ENCODE data around the gene CACNB3. TPM values are rescaled to one million over a fixed set of nuclear protein-coding genes. Genes with fewer than 3 reads are reported as not detected.
"Not testable (repeated sequence)": the region's sequence is repeated elsewhere in the genome, so short reads cannot be mapped to it uniquely, and the experiment has no call there.

CACNB3 gene
- total RNA-seq, 1 experiment from 2014 or later, result 7.0 TPM

DNA sequence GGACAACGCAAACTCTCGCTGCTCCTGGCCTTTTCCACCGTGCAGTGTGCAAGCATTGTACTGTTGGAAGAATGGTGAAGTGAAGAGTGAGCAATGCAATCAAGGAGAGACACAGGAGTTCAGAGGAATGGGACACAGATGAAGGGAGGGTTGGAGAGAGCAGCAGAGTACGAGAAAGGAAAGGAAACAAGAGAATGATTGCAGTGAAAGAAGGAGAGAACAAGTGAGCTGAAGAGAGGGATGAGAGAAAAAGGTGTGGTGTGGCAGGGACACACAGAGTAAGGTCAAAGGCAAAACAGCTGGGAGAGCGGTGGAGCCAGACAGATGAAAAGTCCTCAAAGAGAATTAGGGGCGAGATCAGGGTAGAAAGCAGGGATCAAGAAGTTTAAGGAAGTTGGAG is 13.0 kb downstream of the CACNB3 start:
- POLR2A ChIA-PET, result interaction anchor here (1.8 kb wide), 1 partner anchor 20 kb away, joined by 5 read pairs; the partner anchor contains the start of gene DDX23
- Mint-ChIP-seq H3K27me3 (ENCODE audit: insufficient read depth, unreplicated experiment) (no peaks in the 10 kb centered on the region), H3K36me3 (ENCODE audit: insufficient read depth, unreplicated experiment) (peaks cover 75% of the 10 kb centered on the region), H3K4me3 (ENCODE audit: unreplicated experiment) (no peak overlapping the region), H3K4me1 (ENCODE audit: insufficient read depth, unreplicated experiment) (no peaks in the 10 kb centered on the region), H3K27ac (ENCODE audit: low read depth, unreplicated experiment) (no peak overlapping the region), H3K9me3 (ENCODE audit: unreplicated experiment) (no peaks in the 10 kb centered on the region)
- TF ChIP-seq, protein P1, sequence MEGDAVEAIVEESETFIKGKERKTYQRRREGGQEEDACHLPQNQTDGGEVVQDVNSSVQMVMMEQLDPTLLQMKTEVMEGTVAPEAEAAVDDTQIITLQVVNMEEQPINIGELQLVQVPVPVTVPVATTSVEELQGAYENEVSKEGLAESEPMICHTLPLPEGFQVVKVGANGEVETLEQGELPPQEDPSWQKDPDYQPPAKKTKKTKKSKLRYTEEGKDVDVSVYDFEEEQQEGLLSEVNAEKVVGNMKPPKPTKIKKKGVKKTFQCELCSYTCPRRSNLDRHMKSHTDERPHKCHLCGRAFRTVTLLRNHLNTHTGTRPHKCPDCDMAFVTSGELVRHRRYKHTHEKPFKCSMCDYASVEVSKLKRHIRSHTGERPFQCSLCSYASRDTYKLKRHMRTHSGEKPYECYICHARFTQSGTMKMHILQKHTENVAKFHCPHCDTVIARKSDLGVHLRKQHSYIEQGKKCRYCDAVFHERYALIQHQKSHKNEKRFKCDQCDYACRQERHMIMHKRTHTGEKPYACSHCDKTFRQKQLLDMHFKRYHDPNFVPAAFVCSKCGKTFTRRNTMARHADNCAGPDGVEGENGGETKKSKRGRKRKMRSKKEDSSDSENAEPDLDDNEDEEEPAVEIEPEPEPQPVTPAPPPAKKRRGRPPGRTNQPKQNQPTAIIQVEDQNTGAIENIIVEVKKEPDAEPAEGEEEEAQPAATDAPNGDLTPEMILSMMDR (IDR thresholded peaks at IDR 0.05; ENCODE audit: unreplicated experiment), result no peak
- BruUV-seq (replicated peaks), result no TSS peak
- CTCF ChIA-PET, result interaction anchor here (0.6 to 1.4 kb wide), 3 partner anchors 35 to 78 kb away, joined by 3 to 4 read pairs (median 3); a partner anchor contains a TSS
- DNase-seq (ENCODE audit: unreplicated experiment), result no peak
- intact Hi-C loops (cut with micrococcal nuclease), result no loop called here

DNA sequence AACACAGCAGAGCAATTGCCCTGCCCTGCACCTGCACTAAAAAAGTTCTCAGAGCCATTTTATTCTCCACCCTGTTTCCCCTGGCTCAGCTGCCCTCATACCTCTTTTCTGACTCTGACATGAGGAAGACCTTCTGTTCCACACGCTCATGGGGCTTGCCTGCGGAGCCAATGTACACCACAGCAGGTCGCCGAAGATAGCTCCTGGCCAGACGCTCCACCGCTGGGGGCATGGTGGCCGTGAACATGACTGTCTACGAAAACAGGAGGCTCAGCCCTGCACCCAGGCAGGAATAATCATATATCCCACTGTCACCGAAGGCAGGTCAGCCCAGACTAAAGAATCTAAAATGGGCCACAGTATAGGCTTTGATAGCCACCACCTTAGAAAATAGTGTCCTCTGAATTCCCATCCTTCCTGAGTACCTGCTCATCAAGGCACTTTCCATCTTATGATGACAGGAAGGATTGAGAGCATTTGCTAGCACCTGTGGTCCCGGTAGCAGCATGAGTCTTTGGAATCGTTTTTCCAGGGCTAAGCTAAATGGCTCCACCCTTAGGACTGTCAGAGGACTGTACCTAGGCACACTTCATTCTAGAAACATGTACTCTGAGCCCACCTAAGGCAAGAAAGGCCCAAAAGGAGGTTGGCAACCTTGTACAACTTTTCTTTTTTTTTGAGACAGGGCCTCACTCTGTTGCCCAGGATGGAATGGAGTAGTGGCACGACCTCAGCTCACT is 14.2 kb downstream of the CACNB3 start:
- no peaks in the 10 kb centered on the region for H3K4me1 Mint-ChIP-seq (ENCODE audit: insufficient read depth, unreplicated experiment)
- no peaks in the 10 kb centered on the region for H3K27me3 Mint-ChIP-seq (ENCODE audit: insufficient read depth, unreplicated experiment)
- ChIA-PET CTCF (interaction anchor here (0.6 to 0.7 kb wide), 2 partner anchors 20 to 144 kb away, joined by 3 read pairs; no protein-coding TSS in a partner anchor), POLR2A (interaction anchor here (0.6 to 1.8 kb wide), 3 partner anchors 17 to 35 kb away, joined by 3 to 5 read pairs (median 4); partner anchors contain the start of gene DDX23)
- TF ChIP-seq, protein P1 (IDR thresholded peaks at IDR 0.05; ENCODE audit: unreplicated experiment), result no peak
- DNase-seq (ENCODE audit: unreplicated experiment), result no peak
- no TSS peak for BruUV-seq (replicated peaks)
- no peaks in the 10 kb centered on the region for H3K9me3 Mint-ChIP-seq (ENCODE audit: unreplicated experiment)
- intact Hi-C loops (cut with micrococcal nuclease), result no loop called here
- H3K36me3 Mint-ChIP-seq (ENCODE audit: insufficient read depth, unreplicated experiment), result peaks cover 87% of the 10 kb centered on the region
- H3K4me3 Mint-ChIP-seq (ENCODE audit: unreplicated experiment), result no peak overlapping the region
- H3K27ac Mint-ChIP-seq (ENCODE audit: low read depth, unreplicated experiment), result no peak overlapping the region

DNA sequence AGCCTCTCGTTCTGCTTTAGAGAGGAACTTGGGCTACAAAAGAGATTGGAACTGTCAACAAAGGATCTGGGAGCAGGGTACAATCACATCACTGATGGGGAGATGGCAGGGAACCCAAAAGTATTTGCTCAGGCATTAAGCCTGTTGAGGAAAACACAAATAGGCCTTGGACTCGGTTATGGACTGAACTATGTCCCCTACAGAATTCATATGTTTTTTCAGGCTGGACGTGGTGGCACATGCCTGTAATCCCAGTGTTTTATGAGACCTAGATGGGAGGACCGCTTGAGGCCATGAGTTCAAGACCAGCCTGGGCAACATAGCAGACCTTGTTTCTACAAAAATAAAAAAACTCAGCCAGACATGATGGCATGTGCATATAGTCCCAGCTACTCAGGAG is 19.8 kb downstream of the CACNB3 start:
- no peak for DNase-seq (ENCODE audit: unreplicated experiment)
- H3K36me3 Mint-ChIP-seq (ENCODE audit: insufficient read depth, unreplicated experiment), result peaks cover 89% of the 10 kb centered on the region
- no peaks in the 10 kb centered on the region for H3K4me1 Mint-ChIP-seq (ENCODE audit: insufficient read depth, unreplicated experiment)
- H3K9me3 Mint-ChIP-seq (ENCODE audit: unreplicated experiment), result no peaks in the 10 kb centered on the region
- CTCF ChIA-PET, result interaction anchor here (1.2 to 1.5 kb wide), 2 partner anchors 15 to 52 kb away, joined by 3 to 6 read pairs; no protein-coding TSS in a partner anchor
- no peak overlapping the region for H3K27ac Mint-ChIP-seq (ENCODE audit: low read depth, unreplicated experiment)
- BruUV-seq (replicated peaks), result no TSS peak
- TF ChIP-seq, protein P1 (IDR thresholded peaks at IDR 0.05; ENCODE audit: unreplicated experiment), result no peak
- intact Hi-C loops (cut with micrococcal nuclease), result no loop called here
- POLR2A ChIA-PET, result no interaction called here
- no peaks in the 10 kb centered on the region for H3K27me3 Mint-ChIP-seq (ENCODE audit: insufficient read depth, unreplicated experiment)
- H3K4me3 Mint-ChIP-seq (ENCODE audit: unreplicated experiment), result no peak overlapping the region

DNA sequence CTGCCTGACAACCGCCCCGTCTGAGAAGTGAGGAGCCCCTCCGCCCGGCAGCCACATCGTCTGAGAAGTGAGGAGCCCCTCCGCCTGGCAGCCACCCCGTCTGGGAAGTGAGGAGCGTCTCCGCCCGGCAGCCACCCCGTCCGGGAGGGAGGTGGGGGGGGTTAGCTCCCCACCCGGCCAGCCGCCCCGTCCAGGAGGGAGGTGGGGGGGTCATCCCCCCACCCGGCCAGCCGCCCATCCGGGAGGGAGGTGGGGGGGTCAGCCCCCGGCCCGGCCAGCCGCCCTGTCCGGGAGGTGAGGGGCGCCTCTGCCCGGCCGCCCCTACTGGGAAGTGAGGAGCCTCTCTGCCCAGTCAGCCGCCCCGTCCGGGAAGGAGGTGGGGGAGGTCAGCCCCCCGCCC is 23.7 kb downstream of the CACNB3 start:
- CTCF ChIA-PET, result not testable (repeated sequence)

More for the DNA sequence above, 23.7 kb downstream of the CACNB3 start:
- intact Hi-C loops (cut with micrococcal nuclease); H3K27me3 Mint-ChIP-seq (ENCODE audit: insufficient read depth, unreplicated experiment); H3K9me3 Mint-ChIP-seq (ENCODE audit: unreplicated experiment); H3K27ac Mint-ChIP-seq (ENCODE audit: low read depth, unreplicated experiment); POLR2A ChIA-PET; DNase-seq (ENCODE audit: unreplicated experiment); H3K4me3 Mint-ChIP-seq (ENCODE audit: unreplicated experiment); H3K4me1 Mint-ChIP-seq (ENCODE audit: insufficient read depth, unreplicated experiment); BruUV-seq (replicated peaks): not testable (repeated sequence)
- H3K36me3 Mint-ChIP-seq (ENCODE audit: insufficient read depth, unreplicated experiment), result peaks cover 78% of the 10 kb centered on the region

Data from MCF 10A (cell line).